ENCODE measurements around the gene KIAA1958.

Gene KIAA1958

DNA sequence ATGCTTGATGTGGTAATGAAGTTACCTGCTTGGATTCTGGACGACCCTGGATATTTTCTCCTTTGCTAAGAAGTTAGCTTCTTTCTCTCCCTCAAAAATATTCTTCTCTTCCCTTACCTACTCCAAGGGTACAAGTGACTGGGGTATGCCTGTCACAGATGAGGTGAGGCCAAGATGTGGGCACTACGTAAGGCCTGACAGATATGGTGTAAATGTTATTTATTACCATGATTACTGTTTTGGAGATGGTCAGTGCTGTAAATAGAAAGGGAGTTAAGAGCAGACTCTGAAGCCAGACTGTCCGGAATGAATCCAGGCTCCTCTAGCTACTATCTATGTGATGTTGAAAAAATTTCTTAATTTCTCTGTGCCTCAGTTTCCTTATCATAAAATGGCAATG is 1.1 kb upstream of the KIAA1958 start:
- H3K9me2 ChIP-seq (ENCODE audit: low read depth, low read length), result no peaks in the 10 kb centered on the region
- H3F3A ChIP-seq (ENCODE audit: insufficient read depth, low read length), result no peaks in the 10 kb centered on the region
- peaks cover 39% of the 10 kb centered on the region for H3K4me1 ChIP-seq (ENCODE audit: insufficient read depth, low read length, severe bottlenecking)
- H3K9me3 ChIP-seq (ENCODE audit: low read length), result no peaks in the 10 kb centered on the region
- H3K27me3 ChIP-seq (ENCODE audit: insufficient read depth, low read length), result no peaks in the 10 kb centered on the region
- H3K4me3 ChIP-seq (ENCODE audit: low read depth, low read length, poor library complexity, severe bottlenecking), result peak overlapping the region; percentile 94
- TF ChIP-seq, protein P1, sequence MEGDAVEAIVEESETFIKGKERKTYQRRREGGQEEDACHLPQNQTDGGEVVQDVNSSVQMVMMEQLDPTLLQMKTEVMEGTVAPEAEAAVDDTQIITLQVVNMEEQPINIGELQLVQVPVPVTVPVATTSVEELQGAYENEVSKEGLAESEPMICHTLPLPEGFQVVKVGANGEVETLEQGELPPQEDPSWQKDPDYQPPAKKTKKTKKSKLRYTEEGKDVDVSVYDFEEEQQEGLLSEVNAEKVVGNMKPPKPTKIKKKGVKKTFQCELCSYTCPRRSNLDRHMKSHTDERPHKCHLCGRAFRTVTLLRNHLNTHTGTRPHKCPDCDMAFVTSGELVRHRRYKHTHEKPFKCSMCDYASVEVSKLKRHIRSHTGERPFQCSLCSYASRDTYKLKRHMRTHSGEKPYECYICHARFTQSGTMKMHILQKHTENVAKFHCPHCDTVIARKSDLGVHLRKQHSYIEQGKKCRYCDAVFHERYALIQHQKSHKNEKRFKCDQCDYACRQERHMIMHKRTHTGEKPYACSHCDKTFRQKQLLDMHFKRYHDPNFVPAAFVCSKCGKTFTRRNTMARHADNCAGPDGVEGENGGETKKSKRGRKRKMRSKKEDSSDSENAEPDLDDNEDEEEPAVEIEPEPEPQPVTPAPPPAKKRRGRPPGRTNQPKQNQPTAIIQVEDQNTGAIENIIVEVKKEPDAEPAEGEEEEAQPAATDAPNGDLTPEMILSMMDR (IDR thresholded peaks at IDR 0.05; ENCODE audit: low read length), result no peak
- TF ChIP-seq EZH2 (IDR thresholded peaks at IDR 0.05; ENCODE audit: borderline replicate concordance, low read length), result no peak
- H3K79me2 ChIP-seq (ENCODE audit: insufficient read depth, low read length), result peaks cover 33% of the 10 kb centered on the region
- peak overlapping the region; percentile 92 for H3K4me2 ChIP-seq (ENCODE audit: low read length)
- peak overlapping the region; percentile 96 for H3K9ac ChIP-seq (ENCODE audit: low read length)
- no peak overlapping the region; the same call in 1 of the 2 replicates for H2AFZ ChIP-seq (ENCODE audit: low read length)
- no peaks in the 10 kb centered on the region; the same call in 1 of the 2 replicates for H3K36me3 ChIP-seq (ENCODE audit: insufficient read depth, low read length)
- no peak overlapping the region for H3K27ac ChIP-seq (ENCODE audit: low read depth, low read length, poor library complexity, severe bottlenecking)
- H4K20me1 ChIP-seq (ENCODE audit: insufficient read depth, low read length), result no peaks in the 10 kb centered on the region

DNA sequence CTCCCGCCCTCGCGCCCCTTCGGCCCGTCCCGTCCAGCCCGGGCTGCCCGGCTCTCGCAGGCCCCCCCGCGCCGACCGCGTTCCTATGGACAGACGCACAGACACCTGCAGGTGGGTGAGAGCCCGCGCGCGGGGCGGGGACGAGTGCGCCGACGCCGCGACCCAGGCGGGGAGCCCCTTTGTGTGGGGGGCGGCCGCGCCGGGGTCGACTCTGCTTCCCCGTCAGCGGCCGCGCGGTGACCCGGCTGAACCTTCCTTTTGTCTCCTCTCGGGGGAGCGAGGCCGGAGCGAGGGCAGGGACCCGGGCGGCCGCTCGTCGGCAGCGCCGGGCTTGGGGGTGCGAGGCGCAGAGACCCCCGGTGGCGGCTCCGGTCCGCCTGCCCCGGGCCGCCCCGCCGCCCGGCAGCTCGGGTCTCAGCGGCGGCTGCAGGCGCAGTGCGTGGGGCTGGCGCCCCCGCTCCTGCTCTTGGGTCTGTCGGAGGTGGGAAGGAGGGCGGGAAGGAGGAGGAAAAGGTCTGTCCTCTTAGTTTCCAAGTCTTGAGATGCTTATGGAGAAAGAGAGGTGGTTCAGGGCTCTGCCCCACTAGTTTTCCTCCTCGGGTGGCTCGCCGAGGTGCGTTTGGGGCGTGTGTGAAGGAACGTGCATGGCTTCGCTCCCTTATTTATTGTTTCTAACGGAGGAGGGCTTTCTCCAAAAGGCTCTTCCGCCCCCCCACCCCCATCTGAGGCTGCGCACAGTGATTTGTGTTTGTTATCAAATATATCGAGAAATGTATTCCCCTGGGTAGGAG is 576 bp downstream of the KIAA1958 start:
- H4K20me1 ChIP-seq (ENCODE audit: insufficient read depth, low read length), result no peaks in the 10 kb centered on the region
- peaks cover 49% of the 10 kb centered on the region for H3K79me2 ChIP-seq (ENCODE audit: insufficient read depth, low read length)
- H3K9me3 ChIP-seq (ENCODE audit: low read length), result no peaks in the 10 kb centered on the region
- H3K4me3 ChIP-seq (ENCODE audit: low read depth, low read length, poor library complexity, severe bottlenecking), result peak overlapping the region; percentile 94
- H3F3A ChIP-seq (ENCODE audit: insufficient read depth, low read length), result no peaks in the 10 kb centered on the region
- peak overlapping the region; percentile 90 for H3K4me2 ChIP-seq (ENCODE audit: low read length)
- no peaks in the 10 kb centered on the region for H3K27me3 ChIP-seq (ENCODE audit: insufficient read depth, low read length)
- no peak overlapping the region for H2AFZ ChIP-seq (ENCODE audit: low read length)
- peak overlapping the region; percentile 70 for H3K27ac ChIP-seq (ENCODE audit: low read depth, low read length, poor library complexity, severe bottlenecking)
- H3K9me2 ChIP-seq (ENCODE audit: low read depth, low read length), result no peaks in the 10 kb centered on the region
- H3K9ac ChIP-seq (ENCODE audit: low read length), result peak overlapping the region; percentile 89
- peaks cover 53% of the 10 kb centered on the region for H3K4me1 ChIP-seq (ENCODE audit: insufficient read depth, low read length, severe bottlenecking)
- peaks cover 1% of the 10 kb centered on the region; the same call in 1 of the 2 replicates for H3K36me3 ChIP-seq (ENCODE audit: insufficient read depth, low read length)
- TF ChIP-seq, protein P1 (IDR thresholded peaks at IDR 0.05; ENCODE audit: low read length), result no peak
- no peak for TF ChIP-seq EZH2 (IDR thresholded peaks at IDR 0.05; ENCODE audit: borderline replicate concordance, low read length)

DNA sequence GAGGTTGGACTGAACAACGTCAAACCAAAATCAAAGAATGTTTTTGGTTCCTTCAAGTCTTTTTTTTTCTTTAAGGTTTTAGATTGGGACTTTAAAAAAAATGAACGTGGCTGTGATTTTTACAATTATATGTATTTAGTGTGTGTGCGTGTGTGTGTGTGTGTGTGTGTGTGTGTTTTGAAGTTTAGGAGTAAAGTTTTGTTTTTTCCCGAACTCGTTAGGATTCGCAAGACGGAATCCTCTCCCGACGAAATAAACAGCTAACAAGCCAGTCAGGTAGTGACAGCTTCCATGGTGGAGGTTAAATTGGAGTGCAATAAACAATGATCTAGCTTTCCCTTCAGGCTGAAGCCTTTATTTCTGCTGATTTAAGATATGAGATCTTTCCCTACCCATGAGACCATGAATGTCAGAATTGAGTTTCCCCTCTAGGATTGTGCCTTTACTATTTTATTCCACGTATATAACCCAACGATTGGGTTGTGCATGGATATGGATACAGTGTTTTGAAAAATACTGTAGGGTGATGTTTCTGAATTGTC is 1.2 kb downstream of the KIAA1958 start:
- no peaks in the 10 kb centered on the region for H3K9me2 ChIP-seq (ENCODE audit: low read depth, low read length)
- peak overlapping the region; percentile 89 for H3K9ac ChIP-seq (ENCODE audit: low read length)
- peak overlapping the region; percentile 90 for H3K4me2 ChIP-seq (ENCODE audit: low read length)
- no peak overlapping the region for H2AFZ ChIP-seq (ENCODE audit: low read length)
- no peaks in the 10 kb centered on the region for H3K27me3 ChIP-seq (ENCODE audit: insufficient read depth, low read length)
- H3F3A ChIP-seq (ENCODE audit: insufficient read depth, low read length), result no peaks in the 10 kb centered on the region
- H3K9me3 ChIP-seq (ENCODE audit: low read length), result no peaks in the 10 kb centered on the region
- peaks cover 8% of the 10 kb centered on the region for H3K36me3 ChIP-seq (ENCODE audit: insufficient read depth, low read length)
- TF ChIP-seq EZH2 (IDR thresholded peaks at IDR 0.05; ENCODE audit: borderline replicate concordance, low read length), result no peak
- TF ChIP-seq, protein P1 (IDR thresholded peaks at IDR 0.05; ENCODE audit: low read length), result no peak
- H3K27ac ChIP-seq (ENCODE audit: low read depth, low read length, poor library complexity, severe bottlenecking), result peak overlapping the region; percentile 70
- no peaks in the 10 kb centered on the region for H4K20me1 ChIP-seq (ENCODE audit: insufficient read depth, low read length)
- peak overlapping the region; percentile 94 for H3K4me3 ChIP-seq (ENCODE audit: low read depth, low read length, poor library complexity, severe bottlenecking)
- H3K4me1 ChIP-seq (ENCODE audit: insufficient read depth, low read length, severe bottlenecking), result peaks cover 53% of the 10 kb centered on the region
- peaks cover 56% of the 10 kb centered on the region for H3K79me2 ChIP-seq (ENCODE audit: insufficient read depth, low read length)
